MCF 10A (cell line): ENCODE measurements around the gene EYA3. TPM values are rescaled to one million over a fixed set of nuclear protein-coding genes. Genes with fewer than 3 reads are reported as not detected.

Experiments
- BruUV-seq: library from RNA; stranded (reverse); fragments of 400-500 nt; replicated peaks from 2 replicates; lab custom pipeline; 2021; lab: Mats Ljungman, UMichigan
- CTCF ChIA-PET: fragments of 300-600 bp; sonication (Branson Sonifier 250); formaldehyde crosslinking; extraction: SDS; loops from one replicate; lab custom pipeline; 2021; ENCODE audit warnings: antibody characterized with exemption, inconsistent platforms; lab: Yijun Ruan, JAX
- POLR2A ChIA-PET: fragments of 300-600, 350-650 bp; sonication (Branson Sonifier 250); formaldehyde crosslinking; extraction: SDS; loops from one replicate; lab custom pipeline; 2020; ENCODE audit warnings: antibody characterized with exemption, inconsistent platforms; lab: Yijun Ruan, JAX
- DNase-seq: peaks from one replicate; pipeline ENCODE4 v3.0.0-alpha.2; 2018; ENCODE audit not compliant: unreplicated experiment
- H3K27ac Mint-ChIP-seq: one replicate; pipeline ENCODE4 v1.8.0; 2022; ENCODE audit warnings: mild to moderate bottlenecking, low read depth, mixed read lengths; ENCODE audit not compliant: unreplicated experiment
- H3K27me3 Mint-ChIP-seq: one replicate; pipeline ENCODE4 v1.8.0; 2022; ENCODE audit warnings: mixed read lengths; ENCODE audit not compliant: insufficient read depth, unreplicated experiment
- H3K36me3 Mint-ChIP-seq: one replicate; pipeline ENCODE4 v1.8.0; 2022; ENCODE audit warnings: mild to moderate bottlenecking, moderate library complexity, mixed read lengths; ENCODE audit not compliant: insufficient read depth, unreplicated experiment
- H3K4me1 Mint-ChIP-seq: one replicate; pipeline ENCODE4 v1.8.0; 2022; ENCODE audit warnings: mixed read lengths; ENCODE audit not compliant: insufficient read depth, unreplicated experiment
- H3K4me3 Mint-ChIP-seq: one replicate; pipeline ENCODE4 v1.8.0; 2022; ENCODE audit warnings: mild to moderate bottlenecking, moderate library complexity, mixed read lengths; ENCODE audit not compliant: unreplicated experiment
- H3K9me3 Mint-ChIP-seq: one replicate; pipeline ENCODE4 v1.8.0; 2022; ENCODE audit warnings: mixed read lengths; ENCODE audit not compliant: unreplicated experiment
- intact Hi-C: fragments of 100-400 bp; cut with micrococcal nuclease; formaldehyde crosslinking; loops from 2 replicates; pipeline ENCODE4 v1.14.1; 2022
- total RNA-seq: library from RNA; stranded (reverse); gene quantifications from 2 replicates; pipeline ENCODE4 v1.2.3, GENCODE V29; 2022
- TF ChIP-seq, protein P1 (sequence below): fragments of 200-600 bp; IDR thresholded peaks from one replicate; pipeline ENCODE4 v1.8.0; 2022; ENCODE audit warnings: antibody characterized with exemption, mild to moderate bottlenecking; ENCODE audit not compliant: unreplicated experiment

EYA3 gene
- total RNA-seq, 1 experiment from 2014 or later = 14.4 TPM

DNA sequence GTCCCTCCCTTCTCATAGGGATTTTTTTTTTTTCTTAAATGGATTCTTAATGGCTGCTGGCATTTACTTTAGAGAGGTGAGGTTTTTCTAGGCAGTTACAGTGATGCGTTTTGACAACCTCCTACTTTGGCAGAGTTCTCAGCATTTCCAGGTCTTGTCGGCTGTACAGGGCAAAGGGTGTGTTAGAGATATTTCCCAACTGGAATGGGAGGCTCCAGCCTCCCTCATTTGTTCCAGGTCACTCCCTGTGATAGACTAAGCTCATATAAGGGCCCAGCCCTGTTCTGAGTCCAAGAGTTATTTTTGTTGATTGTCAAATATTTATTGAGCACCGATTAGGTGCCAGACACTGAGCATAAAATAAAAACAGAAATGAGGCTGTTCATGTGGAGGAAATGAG, 136.3 kb downstream of the EYA3 start:
- Mint-ChIP-seq H3K9me3 (no peaks in the 10 kb centered on the region), H3K27ac (peak overlapping the region; percentile 24), H3K4me3 (no peak overlapping the region), H3K4me1 (no peaks in the 10 kb centered on the region), H3K27me3 (no peaks in the 10 kb centered on the region), H3K36me3 (no peaks in the 10 kb centered on the region)
- no peak for DNase-seq
- intact Hi-C loops = no loop called here
- no TSS peak for BruUV-seq
- ChIA-PET POLR2A (interaction anchor here (0.7 kb wide), 1 partner anchor 75 kb away, joined by 3 read pairs; no protein-coding TSS in a partner anchor), CTCF (interaction anchor here (0.5 kb wide), 1 partner anchor 159 kb away, joined by 3 read pairs; no protein-coding TSS in a partner anchor)
- TF ChIP-seq, protein P1, sequence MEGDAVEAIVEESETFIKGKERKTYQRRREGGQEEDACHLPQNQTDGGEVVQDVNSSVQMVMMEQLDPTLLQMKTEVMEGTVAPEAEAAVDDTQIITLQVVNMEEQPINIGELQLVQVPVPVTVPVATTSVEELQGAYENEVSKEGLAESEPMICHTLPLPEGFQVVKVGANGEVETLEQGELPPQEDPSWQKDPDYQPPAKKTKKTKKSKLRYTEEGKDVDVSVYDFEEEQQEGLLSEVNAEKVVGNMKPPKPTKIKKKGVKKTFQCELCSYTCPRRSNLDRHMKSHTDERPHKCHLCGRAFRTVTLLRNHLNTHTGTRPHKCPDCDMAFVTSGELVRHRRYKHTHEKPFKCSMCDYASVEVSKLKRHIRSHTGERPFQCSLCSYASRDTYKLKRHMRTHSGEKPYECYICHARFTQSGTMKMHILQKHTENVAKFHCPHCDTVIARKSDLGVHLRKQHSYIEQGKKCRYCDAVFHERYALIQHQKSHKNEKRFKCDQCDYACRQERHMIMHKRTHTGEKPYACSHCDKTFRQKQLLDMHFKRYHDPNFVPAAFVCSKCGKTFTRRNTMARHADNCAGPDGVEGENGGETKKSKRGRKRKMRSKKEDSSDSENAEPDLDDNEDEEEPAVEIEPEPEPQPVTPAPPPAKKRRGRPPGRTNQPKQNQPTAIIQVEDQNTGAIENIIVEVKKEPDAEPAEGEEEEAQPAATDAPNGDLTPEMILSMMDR = no peak

DNA sequence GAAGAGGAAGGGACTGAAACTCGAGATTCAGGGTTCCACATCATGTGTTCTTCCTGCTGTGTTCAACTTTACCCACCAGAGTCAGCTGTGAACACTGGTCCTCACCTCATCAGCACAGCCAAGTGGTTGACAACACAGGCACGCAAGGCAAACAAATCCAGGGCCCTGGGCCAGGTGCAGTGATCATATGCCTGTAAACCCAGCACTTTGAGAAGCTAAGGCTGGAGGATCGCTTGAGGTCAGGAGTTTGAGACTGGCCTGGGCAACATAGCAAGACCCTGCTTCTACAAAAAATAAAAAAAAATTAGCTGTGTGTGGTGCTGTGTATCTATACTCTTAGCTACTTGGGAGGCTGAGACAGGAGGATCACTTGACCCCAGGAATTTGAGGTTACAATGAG, 137.0 kb downstream of the EYA3 start:
- TF ChIP-seq, protein P1 = no peak
- intact Hi-C loops = no loop called here
- ChIA-PET POLR2A (interaction anchor here (0.7 to 0.8 kb wide), 2 partner anchors 8 to 74 kb away, joined by 3 read pairs; partner anchors contain the start of gene XKR8), CTCF (interaction anchor here (0.6 to 1.3 kb wide), 2 partner anchors 11 to 322 kb away, joined by 3 to 5 read pairs; no protein-coding TSS in a partner anchor)
- Mint-ChIP-seq H3K27ac (no peak overlapping the region), H3K36me3 (no peaks in the 10 kb centered on the region), H3K27me3 (no peaks in the 10 kb centered on the region), H3K9me3 (no peaks in the 10 kb centered on the region), H3K4me1 (no peaks in the 10 kb centered on the region), H3K4me3 (no peak overlapping the region)
- no TSS peak for BruUV-seq
- no peak for DNase-seq

DNA sequence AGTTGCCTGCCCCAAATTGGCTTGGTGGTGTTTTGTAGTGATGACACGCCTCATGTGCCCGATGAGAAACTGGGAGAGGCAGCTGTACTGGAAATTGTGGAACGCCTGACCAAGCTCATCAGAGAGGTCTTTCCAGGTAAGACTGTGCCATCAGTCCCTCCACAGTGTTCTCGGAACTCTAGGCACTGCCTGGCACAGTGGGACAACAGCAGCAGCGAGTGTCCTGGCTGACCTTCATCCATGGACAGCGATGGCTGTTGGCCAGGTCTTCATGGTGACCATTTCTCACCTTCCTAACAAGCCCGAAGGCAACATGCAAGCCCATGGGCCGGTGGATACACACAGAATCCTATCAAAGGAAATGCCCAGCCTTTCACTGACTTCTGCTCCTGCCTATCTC, 139.4 kb downstream of the EYA3 start:
- Mint-ChIP-seq H3K27ac (no peak overlapping the region), H3K9me3 (no peaks in the 10 kb centered on the region), H3K36me3 (no peaks in the 10 kb centered on the region), H3K4me1 (no peaks in the 10 kb centered on the region), H3K4me3 (no peak overlapping the region), H3K27me3 (no peaks in the 10 kb centered on the region)
- POLR2A ChIA-PET = interaction anchor here (1.0 kb wide), 1 partner anchor 10 kb away, joined by 6 read pairs; the partner anchor contains the start of gene XKR8
- CTCF ChIA-PET = no interaction called here
- TF ChIP-seq, protein P1 = no peak
- no TSS peak for BruUV-seq
- intact Hi-C loops = no loop called here
- DNase-seq = no peak

DNA sequence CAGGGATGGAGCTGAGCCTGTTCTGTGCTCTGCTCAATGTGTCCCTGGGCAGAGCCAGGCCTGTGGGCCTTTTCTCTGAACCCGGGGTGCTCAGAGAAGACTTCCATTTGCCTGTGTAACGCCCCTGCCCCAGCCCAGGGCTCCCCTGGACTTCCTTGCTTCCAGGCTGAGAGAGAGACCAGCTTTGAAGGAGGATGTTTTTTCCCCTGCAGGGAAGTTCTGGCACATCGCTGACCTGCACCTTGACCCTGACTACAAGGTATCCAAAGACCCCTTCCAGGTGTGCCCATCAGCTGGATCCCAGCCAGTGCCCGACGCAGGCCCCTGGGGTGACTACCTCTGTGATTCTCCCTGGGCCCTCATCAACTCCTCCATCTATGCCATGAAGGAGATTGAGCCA, 143.4 kb downstream of the EYA3 start:
- no TSS peak for BruUV-seq
- H3K4me1 Mint-ChIP-seq = no peaks in the 10 kb centered on the region
- no peaks in the 10 kb centered on the region for H3K9me3 Mint-ChIP-seq
- no peak overlapping the region for H3K4me3 Mint-ChIP-seq
- intact Hi-C loops = no loop called here
- no peaks in the 10 kb centered on the region for H3K27me3 Mint-ChIP-seq
- no peaks in the 10 kb centered on the region for H3K36me3 Mint-ChIP-seq
- TF ChIP-seq, protein P1 = no peak
- no peak for DNase-seq
- H3K27ac Mint-ChIP-seq = no peak overlapping the region
- ChIA-PET POLR2A (no interaction called here), CTCF (interaction anchor here (0.6 to 0.7 kb wide), 2 partner anchors 49 to 158 kb away, joined by 3 read pairs; no protein-coding TSS in a partner anchor)
